Measurements from ENCODE around the gene CRBN.

GRCh38 chr3:3165650-3166049, 13.8 kb downstream of the CRBN start:
- TF ChIP-seq POLR2A (IDR thresholded peaks at IDR 0.05) (no peak), CTCF (IDR thresholded peaks at IDR 0.05) (no peak)
